Activated naive CD4-positive, alpha-beta T cell treated with anti-CD3 and anti-CD28 coated beads, Interleukin-2, amount 50 U/mL, for 24 hours (primary cell): Measurements from ENCODE around the gene SCGB1A1.
A peak's percentile ranks its signal among the peaks of the same experiment; 100 is the strongest.

Experiments
- H3K27ac Mint-ChIP-seq: one replicate; pipeline ENCODE4 v1.8.0; 2021; ENCODE audit warnings: mild to moderate bottlenecking, mixed read lengths
- H3K27me3 Mint-ChIP-seq: one replicate; pipeline ENCODE4 v1.8.0; 2021; ENCODE audit warnings: mixed read lengths
- H3K36me3 Mint-ChIP-seq: one replicate; pipeline ENCODE4 v1.8.0; 2021; ENCODE audit warnings: mixed read lengths
- H3K4me1 Mint-ChIP-seq: one replicate; pipeline ENCODE4 v1.8.0; 2021; ENCODE audit warnings: mixed read lengths
- H3K4me3 Mint-ChIP-seq: one replicate; pipeline ENCODE4 v1.8.0; 2021; ENCODE audit warnings: mild to moderate bottlenecking, mixed read lengths
- H3K9me3 Mint-ChIP-seq: one replicate; pipeline ENCODE4 v1.8.0; 2021; ENCODE audit warnings: mixed read lengths

SCGB1A1 gene

DNA sequence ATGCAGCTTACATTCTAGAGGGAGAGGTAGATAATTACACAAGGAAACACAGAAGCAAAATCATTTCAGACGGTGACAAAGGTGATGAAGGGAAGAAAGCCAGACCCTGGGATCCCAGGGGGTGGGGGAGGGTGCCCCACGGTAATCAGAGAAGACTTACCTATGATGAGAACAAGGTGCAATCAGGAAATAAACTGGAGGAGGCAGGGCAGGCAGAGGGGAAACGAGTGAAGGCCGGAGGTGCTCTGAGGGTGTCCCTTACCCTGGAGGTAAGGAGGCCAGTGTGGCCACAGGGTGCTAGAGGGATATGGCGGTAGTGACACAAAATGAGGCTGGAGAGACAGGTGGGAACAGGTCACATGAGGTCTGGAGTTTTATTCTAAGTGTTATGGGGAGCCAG lies 13.9 kb upstream of the SCGB1A1 start:
- Mint-ChIP-seq H3K36me3 (no peaks in the 10 kb centered on the region), H3K27ac (no peak overlapping the region), H3K9me3 (no peaks in the 10 kb centered on the region), H3K27me3 (no peaks in the 10 kb centered on the region), H3K4me1 (peaks cover 34% of the 10 kb centered on the region), H3K4me3 (no peak overlapping the region)

DNA sequence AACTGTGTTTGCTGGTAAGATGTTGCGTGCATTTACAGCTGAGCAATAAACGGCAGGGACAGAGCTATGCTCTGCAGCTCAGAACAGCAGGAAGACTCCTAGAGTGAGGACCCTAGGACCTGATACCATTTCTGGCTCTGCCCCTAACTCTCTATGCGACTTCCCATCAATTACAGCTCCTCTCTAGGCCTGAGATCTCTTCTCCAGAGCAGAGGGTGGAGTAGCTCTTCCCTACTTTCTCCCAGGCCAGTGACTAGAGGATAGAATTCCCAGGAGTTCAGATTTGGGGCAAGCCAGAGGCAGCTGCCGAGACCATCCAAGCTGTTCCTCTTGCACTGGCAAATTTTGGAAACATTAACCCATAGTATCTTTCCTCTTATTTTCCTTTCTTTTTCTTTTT lies 12.8 kb upstream of the SCGB1A1 start:
- H3K9me3 Mint-ChIP-seq, result no peaks in the 10 kb centered on the region
- H3K27me3 Mint-ChIP-seq, result no peaks in the 10 kb centered on the region
- H3K4me3 Mint-ChIP-seq, result no peak overlapping the region
- no peak overlapping the region for H3K27ac Mint-ChIP-seq
- no peaks in the 10 kb centered on the region for H3K36me3 Mint-ChIP-seq
- H3K4me1 Mint-ChIP-seq, result peaks cover 23% of the 10 kb centered on the region

DNA sequence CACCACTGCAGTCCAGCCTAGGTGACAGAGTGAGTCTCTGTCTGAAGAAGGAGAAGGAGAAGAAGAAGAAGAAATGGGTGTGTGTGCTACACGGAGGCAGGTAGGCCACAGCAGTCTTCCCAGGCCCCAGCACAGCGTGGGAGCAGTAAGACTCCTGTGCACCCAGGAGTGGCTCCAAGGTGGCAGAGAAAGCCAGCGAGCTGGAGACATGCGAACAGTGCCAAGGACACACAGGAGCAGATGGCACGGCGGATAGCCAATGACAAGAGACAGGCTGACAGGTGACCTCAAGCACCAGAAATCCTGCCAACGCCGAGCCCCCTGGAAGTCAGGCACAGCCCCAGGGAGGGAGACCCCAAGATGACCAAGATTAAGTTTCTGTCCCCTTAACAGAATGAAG lies 9.0 kb upstream of the SCGB1A1 start:
- H3K4me1 Mint-ChIP-seq, result no peaks in the 10 kb centered on the region
- no peaks in the 10 kb centered on the region for H3K36me3 Mint-ChIP-seq
- no peaks in the 10 kb centered on the region for H3K9me3 Mint-ChIP-seq
- H3K27ac Mint-ChIP-seq, result no peak overlapping the region
- H3K4me3 Mint-ChIP-seq, result no peak overlapping the region
- no peaks in the 10 kb centered on the region for H3K27me3 Mint-ChIP-seq

DNA sequence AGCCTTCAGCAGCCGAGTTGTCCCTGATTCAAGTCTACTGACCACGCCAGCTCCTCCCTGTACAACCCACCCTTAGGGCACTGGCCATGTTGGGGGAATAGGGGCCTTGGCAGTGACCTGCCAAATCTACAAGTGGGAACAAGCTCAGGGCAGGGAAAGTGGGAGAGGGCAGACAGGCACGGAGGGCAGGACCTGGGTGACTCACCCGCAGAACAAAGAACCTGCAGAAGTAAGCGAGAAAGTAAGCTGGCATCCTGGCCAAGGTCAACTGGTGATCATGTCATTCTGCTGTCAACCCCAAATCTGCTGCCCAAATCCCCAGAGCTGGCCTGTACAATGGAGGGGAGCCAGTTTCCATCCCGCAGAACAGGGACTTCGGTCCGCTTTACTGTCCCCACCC lies 7.9 kb upstream of the SCGB1A1 start:
- H3K4me3 Mint-ChIP-seq, result no peak overlapping the region
- no peaks in the 10 kb centered on the region for H3K4me1 Mint-ChIP-seq
- H3K27ac Mint-ChIP-seq, result no peak overlapping the region
- no peaks in the 10 kb centered on the region for H3K27me3 Mint-ChIP-seq
- H3K9me3 Mint-ChIP-seq, result no peaks in the 10 kb centered on the region
- H3K36me3 Mint-ChIP-seq, result no peaks in the 10 kb centered on the region

DNA sequence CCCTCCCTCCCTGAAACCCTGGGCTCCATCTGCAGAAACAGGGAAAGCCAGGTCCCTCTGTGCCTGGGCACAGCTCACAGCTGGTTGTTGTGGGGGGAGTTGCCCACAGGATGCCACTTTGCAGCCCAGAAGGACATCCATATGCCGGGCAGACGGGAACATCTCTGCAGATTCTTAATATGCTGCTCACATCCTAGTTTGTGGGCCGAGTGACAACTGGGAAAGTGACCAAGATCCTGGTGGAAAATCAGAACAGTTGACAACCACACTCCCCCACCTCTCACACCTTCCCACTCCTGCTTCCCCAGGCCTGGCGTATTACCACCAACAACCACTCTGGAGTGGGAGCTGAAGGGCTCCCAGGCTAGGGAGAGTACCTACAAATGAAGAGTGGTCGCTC lies 7.3 kb upstream of the SCGB1A1 start:
- Mint-ChIP-seq H3K36me3 (no peaks in the 10 kb centered on the region), H3K4me3 (no peak overlapping the region), H3K4me1 (no peaks in the 10 kb centered on the region), H3K27me3 (no peaks in the 10 kb centered on the region), H3K27ac (no peak overlapping the region), H3K9me3 (no peaks in the 10 kb centered on the region)

DNA sequence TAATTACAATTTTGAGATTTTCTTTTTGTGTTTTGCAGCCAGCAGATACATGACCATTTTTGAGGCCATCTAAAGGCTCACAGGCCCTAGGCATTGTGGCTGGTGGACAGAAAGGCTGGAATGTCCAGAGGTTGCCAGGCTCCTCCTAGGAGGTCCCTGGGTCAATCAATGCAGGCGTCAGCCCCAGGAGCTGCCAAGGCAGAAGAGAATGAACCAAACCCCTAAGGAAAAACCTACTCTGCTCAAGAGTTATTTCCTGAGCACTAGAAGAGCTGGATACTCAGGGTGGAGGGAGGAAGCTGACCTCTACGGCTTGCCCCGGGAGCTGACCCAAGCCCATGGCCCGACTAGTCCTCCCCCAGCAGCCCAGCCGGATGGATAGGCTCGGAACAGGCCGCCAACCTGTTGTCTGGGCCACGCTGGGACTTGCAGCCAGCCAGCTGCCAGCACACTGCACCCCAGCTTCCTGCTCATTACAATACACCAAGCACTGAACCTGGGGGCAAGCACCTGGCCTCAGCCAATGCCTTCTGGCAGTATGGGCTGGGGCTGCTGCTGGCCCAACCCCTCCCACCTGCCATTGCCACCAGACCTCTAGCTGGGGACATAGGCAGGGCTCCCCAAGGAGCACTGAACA lies 5.7 kb upstream of the SCGB1A1 start:
- H3K4me3 Mint-ChIP-seq, result no peak overlapping the region
- no peak overlapping the region for H3K27ac Mint-ChIP-seq
- H3K36me3 Mint-ChIP-seq, result no peaks in the 10 kb centered on the region
- H3K9me3 Mint-ChIP-seq, result no peaks in the 10 kb centered on the region
- H3K27me3 Mint-ChIP-seq, result no peaks in the 10 kb centered on the region
- H3K4me1 Mint-ChIP-seq, result no peaks in the 10 kb centered on the region

DNA sequence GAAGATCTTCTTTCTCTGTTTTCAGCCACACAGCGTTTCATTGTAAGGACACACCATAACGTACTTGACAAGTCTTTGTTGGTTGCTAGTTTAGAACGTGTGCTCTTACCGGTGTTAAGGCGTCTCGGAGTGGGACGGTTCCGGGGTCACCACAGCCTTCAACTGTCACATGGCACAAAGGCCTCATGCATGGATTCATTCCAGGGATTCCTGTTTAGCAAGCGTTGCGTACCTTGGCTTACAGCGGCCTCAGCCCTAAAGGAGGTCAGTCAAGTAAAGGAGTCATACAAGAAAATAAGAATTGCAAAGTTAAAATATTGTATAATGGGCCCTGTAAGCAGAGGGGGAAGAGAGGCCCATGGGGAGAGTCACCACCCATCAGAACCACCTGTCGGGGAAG lies 2.2 kb upstream of the SCGB1A1 start:
- no peak overlapping the region for H3K27ac Mint-ChIP-seq
- H3K4me3 Mint-ChIP-seq, result no peak overlapping the region
- no peaks in the 10 kb centered on the region for H3K27me3 Mint-ChIP-seq
- H3K9me3 Mint-ChIP-seq, result no peaks in the 10 kb centered on the region
- H3K36me3 Mint-ChIP-seq, result no peaks in the 10 kb centered on the region
- H3K4me1 Mint-ChIP-seq, result no peaks in the 10 kb centered on the region

DNA sequence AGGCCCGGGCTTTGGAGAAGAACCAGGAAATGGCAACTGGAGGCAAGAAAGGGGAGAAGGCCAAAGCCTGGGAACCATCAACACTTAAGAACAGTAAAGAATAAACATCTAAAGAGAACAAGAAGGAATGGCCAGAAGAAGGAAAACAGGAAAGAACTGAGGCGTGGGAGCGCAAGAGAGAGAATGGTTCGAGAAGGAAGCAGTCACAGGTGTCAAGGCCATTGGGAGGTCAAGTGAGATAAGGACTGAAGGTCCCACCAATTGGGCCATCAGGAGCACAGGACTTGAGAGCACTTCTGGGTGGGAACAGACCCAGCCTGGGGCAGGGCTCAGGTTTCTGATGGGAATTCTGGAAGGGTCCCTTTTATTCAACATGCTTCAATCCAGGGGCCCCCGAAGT lies 697 bp upstream of the SCGB1A1 start:
- Mint-ChIP-seq H3K9me3 (no peaks in the 10 kb centered on the region), H3K4me1 (no peaks in the 10 kb centered on the region), H3K36me3 (no peaks in the 10 kb centered on the region), H3K4me3 (no peak overlapping the region), H3K27me3 (no peaks in the 10 kb centered on the region), H3K27ac (no peak overlapping the region)

DNA sequence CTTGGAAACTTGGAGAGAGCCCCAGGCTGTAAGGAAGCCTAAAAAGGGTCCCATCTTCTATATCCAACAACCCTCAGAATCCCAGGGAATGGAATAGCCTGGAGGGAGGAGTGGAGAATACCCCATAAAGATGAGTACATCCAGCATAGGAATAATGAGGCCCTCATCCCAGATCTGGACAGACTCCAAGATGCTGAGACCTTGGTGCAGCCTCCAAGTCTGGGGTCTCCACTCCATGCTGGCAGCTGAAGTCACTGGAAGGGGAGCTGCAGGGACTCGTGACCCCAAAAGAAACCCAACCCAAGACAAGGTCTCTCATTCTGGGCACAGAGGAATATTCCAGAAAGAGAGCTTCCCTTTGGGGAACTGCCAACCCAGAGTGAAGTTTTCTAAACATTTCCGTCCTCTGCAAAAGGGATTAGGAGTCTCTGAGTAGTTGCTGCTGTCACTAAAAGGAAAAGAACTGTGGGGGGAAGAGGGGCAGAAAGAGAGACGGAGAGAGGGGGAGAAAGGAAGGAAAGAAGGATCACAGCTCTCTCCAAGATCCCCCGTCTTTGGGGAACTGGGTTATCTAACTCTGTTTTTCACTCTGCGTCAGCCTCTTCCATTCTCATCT lies 589 bp downstream of the SCGB1A1 start:
- no peaks in the 10 kb centered on the region for H3K4me1 Mint-ChIP-seq
- H3K4me3 Mint-ChIP-seq, result no peak overlapping the region
- no peaks in the 10 kb centered on the region for H3K36me3 Mint-ChIP-seq
- no peaks in the 10 kb centered on the region for H3K9me3 Mint-ChIP-seq
- H3K27me3 Mint-ChIP-seq, result no peaks in the 10 kb centered on the region
- no peak overlapping the region for H3K27ac Mint-ChIP-seq

DNA sequence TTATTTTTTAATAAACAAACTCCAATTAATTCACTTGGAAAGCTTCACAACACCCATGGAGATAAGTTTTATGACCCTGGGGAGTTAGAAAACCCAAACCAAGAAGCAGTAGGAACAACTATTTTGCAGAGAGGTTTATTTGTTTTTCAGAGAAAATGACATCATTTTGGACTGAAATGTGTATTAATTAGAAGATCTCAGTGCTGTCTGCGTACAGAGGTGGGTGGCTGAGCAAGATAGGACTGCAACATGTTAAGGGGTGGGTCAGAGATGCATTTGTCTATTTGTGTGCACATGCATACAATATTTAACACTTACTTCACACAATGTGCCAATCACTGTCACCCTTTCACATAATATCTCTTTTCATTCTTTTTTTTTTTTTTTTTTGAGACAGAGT lies 1.1 kb downstream of the SCGB1A1 start:
- Mint-ChIP-seq H3K4me1 (no peaks in the 10 kb centered on the region), H3K27me3 (no peaks in the 10 kb centered on the region), H3K27ac (no peak overlapping the region), H3K4me3 (no peak overlapping the region), H3K9me3 (no peaks in the 10 kb centered on the region), H3K36me3 (no peaks in the 10 kb centered on the region)

DNA sequence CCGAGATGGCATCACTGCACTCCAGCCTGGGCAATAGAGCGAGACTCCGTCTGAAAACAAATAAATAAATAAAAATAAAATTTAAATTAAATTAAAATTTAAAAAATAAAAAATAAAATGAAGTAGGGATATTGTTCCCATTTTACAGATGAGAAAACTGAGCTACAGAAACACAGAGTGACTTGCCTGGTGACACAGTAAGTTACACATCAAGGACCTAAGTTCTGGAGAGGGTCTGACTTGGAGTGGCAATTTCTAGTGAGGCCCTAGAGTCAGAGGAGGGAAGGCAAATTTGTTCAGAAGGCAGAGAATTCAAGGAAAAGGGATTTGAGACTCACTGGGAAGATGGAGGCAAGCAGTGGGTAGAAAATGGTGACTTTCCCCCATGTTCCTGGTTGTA lies 2.0 kb downstream of the SCGB1A1 start:
- Mint-ChIP-seq H3K27me3 (no peaks in the 10 kb centered on the region), H3K36me3 (no peaks in the 10 kb centered on the region), H3K9me3 (no peaks in the 10 kb centered on the region), H3K4me1 (no peaks in the 10 kb centered on the region), H3K27ac (no peak overlapping the region), H3K4me3 (no peak overlapping the region)

DNA sequence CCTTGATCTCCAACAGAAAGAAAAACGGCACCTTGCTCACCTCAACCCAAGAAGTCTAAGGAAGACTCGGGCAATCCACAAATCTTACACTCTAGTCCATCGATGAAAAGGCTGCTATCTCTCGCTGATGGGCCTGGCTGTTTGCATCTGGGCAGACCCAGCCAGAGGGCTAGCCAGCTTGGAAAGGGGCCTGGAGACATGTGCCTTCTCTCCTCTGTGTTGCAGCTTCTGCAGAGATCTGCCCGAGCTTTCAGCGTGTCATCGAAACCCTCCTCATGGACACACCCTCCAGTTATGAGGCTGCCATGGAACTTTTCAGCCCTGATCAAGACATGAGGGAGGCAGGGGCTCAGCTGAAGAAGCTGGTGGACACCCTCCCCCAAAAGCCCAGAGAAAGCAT lies 3.2 kb downstream of the SCGB1A1 start:
- H3K36me3 Mint-ChIP-seq, result no peaks in the 10 kb centered on the region
- H3K27me3 Mint-ChIP-seq, result no peaks in the 10 kb centered on the region
- peaks cover 8% of the 10 kb centered on the region for H3K4me1 Mint-ChIP-seq
- no peak overlapping the region for H3K27ac Mint-ChIP-seq
- no peak overlapping the region for H3K4me3 Mint-ChIP-seq
- no peaks in the 10 kb centered on the region for H3K9me3 Mint-ChIP-seq

DNA sequence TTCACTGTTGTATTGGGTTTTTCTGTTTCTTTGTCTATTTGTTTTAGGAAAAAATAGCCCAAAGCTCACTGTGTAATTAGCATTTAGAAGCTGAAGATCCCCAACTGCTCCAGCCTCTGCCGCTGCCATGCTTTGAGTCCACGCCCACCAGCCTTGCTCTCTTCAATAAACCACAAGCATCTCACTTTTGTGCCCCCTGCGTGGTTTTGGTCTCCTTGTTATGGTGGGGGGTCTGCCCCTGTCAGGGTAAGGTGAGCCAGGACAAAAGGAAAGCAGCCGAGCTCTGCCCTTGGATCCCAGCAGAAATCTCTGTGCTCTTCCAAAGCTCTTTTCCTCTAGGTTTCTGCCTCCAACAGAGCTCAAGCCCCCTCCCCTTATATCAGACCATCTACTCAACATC lies 4.2 kb downstream of the SCGB1A1 start:
- Mint-ChIP-seq H3K4me1 (peaks cover 15% of the 10 kb centered on the region), H3K36me3 (no peaks in the 10 kb centered on the region), H3K4me3 (no peak overlapping the region), H3K27me3 (no peaks in the 10 kb centered on the region), H3K9me3 (no peaks in the 10 kb centered on the region), H3K27ac (no peak overlapping the region)

DNA sequence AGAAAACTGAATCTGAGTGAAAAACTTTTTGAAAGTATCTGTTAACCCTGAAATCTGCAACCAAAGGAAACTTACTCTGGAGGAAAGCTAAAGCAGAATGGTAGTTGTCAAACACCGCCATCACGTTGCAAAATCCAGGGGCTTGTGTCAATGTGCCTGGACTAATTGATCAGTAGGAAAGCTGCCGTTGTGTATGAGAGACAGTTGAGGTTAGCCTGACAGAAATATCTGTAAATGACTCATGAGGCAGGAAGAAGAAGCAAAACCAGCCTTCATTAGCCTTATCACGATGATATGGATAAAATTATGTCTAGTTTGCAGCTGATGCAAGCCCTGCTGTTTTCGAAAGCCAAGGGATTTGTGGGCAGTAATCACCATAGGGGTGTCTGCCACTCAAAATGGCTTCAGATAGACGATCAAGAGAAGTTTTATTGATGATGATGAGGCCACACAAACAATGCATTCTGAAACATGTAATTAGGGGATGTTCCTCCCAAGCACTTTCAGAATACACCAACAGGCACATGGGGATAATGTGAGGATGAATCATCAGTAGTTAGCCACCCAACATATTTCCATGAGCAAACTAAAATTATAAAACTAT lies 8.9 kb downstream of the SCGB1A1 start:
- Mint-ChIP-seq H3K27ac (peak overlapping the region; percentile 91), H3K4me1 (peaks cover 36% of the 10 kb centered on the region), H3K27me3 (no peaks in the 10 kb centered on the region), H3K9me3 (no peaks in the 10 kb centered on the region), H3K36me3 (no peaks in the 10 kb centered on the region), H3K4me3 (peak overlapping the region; percentile 42)

DNA sequence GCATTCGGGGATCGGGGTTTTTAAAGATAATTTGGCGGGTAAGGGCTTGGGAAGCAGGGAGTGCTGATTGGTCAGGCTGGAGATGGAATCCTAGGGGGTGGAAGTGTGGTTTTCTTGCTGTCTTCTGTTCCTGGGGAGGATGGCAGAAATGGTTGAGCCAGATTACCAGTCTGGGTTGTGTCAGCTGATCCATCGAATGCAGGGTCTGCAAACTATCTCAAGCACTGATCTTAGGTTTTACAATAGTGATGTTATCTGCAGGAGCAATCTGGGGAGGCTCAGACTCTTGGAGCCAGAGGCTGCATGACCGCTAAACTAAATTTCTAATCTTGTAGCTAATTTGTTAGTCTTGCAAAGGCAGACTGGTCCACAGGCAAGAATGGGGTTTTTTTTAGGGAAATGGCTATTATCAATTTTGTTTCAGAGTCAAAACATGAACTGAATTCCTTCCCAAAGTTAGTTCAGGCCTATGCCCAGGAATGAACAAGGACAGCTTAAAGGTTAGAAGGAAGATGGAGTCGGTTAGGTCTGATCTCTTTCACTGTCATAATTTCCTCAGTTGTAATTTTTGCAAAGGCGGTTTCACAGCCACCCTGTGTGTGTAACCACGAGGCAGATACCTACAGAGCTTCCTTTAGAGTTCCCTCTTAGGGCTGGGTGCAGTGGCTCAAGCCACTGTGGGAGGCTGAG lies 10.2 kb downstream of the SCGB1A1 start:
- H3K4me3 Mint-ChIP-seq, result no peak overlapping the region
- H3K36me3 Mint-ChIP-seq, result no peaks in the 10 kb centered on the region
- no peaks in the 10 kb centered on the region for H3K9me3 Mint-ChIP-seq
- H3K27ac Mint-ChIP-seq, result peak overlapping the region; percentile 14
- H3K27me3 Mint-ChIP-seq, result no peaks in the 10 kb centered on the region
- H3K4me1 Mint-ChIP-seq, result peaks cover 45% of the 10 kb centered on the region

DNA sequence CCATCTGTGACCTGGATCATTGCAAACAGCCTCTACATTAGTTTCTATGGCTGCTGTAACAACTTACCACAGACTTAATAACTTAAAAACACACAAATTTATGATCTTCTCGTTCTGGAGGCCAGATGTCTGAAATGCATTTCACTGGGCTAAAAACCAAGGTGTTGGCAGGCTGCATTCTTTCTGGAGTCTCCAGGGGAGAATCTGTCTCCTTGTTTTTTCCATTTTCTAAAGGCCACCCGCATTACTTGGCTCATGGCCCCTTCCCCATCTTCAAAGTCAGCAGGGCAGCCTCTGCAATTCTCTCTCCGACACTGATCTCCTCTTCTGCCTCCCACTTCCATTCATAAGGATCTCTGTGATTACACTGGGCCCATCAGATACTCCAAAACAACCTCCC lies 11.6 kb downstream of the SCGB1A1 start:
- no peaks in the 10 kb centered on the region for H3K9me3 Mint-ChIP-seq
- H3K4me3 Mint-ChIP-seq, result no peak overlapping the region
- peaks cover 55% of the 10 kb centered on the region for H3K4me1 Mint-ChIP-seq
- H3K27me3 Mint-ChIP-seq, result no peaks in the 10 kb centered on the region
- no peak overlapping the region for H3K27ac Mint-ChIP-seq
- H3K36me3 Mint-ChIP-seq, result no peaks in the 10 kb centered on the region
